Stimulated activated CD4-positive, alpha-beta T cell treated with anti-CD3 and anti-CD28 coated beads, Interleukin-4, amount 100 ng/mL, for 48 hours (primary cell): ENCODE results near the gene CREB3L4.
"Not testable (repeated sequence)": the region's sequence is repeated elsewhere in the genome, so short reads cannot be mapped to it uniquely, and the experiment has no call there.

Experiments
- DNase-seq, 2 donors: peaks; one replicate each; pipeline ENCODE4 v3.0.0-alpha.2; 2020; ENCODE audit warnings: low read depth in 2 of 2

The CREB3L4 gene

GRCh38 chr1:153958111-153958960 lies 9.4 kb upstream of the CREB3L4 start, which contains the start of gene CRTC2:
Gene CRTC2 (minus strand): TSS chr1:153958612. CDS start chr1:153958497, 115 bp downstream.
- DNase-seq, result peak; percentile 96 to 98

- no peak for DNase-seq
Observed at GRCh38 chr1:153958961-153959260, 8.8 kb upstream of the CREB3L4 start.

GRCh38 chr1:153959454-153959853 lies 8.2 kb upstream of the CREB3L4 start:
- no peak for DNase-seq

GRCh38 chr1:153960206-153960605 lies 7.5 kb upstream of the CREB3L4 start:
- DNase-seq, result no peak

- DNase-seq, result no peak
Observed at GRCh38 chr1:153961421-153961820, 6.3 kb upstream of the CREB3L4 start.

- no peak for DNase-seq
Observed at GRCh38 chr1:153962088-153963029, 5.3 kb upstream of the CREB3L4 start.

GRCh38 chr1:153963030-153963849 lies 4.5 kb upstream of the CREB3L4 start, which contains the start of gene SLC39A1:
Gene SLC39A1 (minus strand): TSS chr1:153963537. CDS start chr1:153962715, 822 bp downstream.
- DNase-seq, result peak; percentile 95 to 97

- no peak for DNase-seq
Observed at GRCh38 chr1:153963850-153964331, 3.8 kb upstream of the CREB3L4 start.

GRCh38 chr1:153968000-153968363 lies 280 bp downstream of the CREB3L4 start:
- DNase-seq, result no peak

GRCh38 chr1:153968408-153968807 lies 706 bp downstream of the CREB3L4 start:
- DNase-seq, result no peak

- DNase-seq, result no peak
Observed at GRCh38 chr1:153968972-153969371, 1.3 kb downstream of the CREB3L4 start.

GRCh38 chr1:153970346-153970745 lies 2.6 kb downstream of the CREB3L4 start:
- DNase-seq, result no peak

GRCh38 chr1:153973071-153973470 lies 5.4 kb downstream of the CREB3L4 start:
- DNase-seq, result no peak

GRCh38 chr1:153973525-153973924 lies 5.8 kb downstream of the CREB3L4 start:
- DNase-seq, result no peak

GRCh38 chr1:153976819-153977249 lies 9.1 kb downstream of the CREB3L4 start:
- DNase-seq, result no peak

GRCh38 chr1:153977250-153978240 lies 9.8 kb downstream of the CREB3L4 start, which contains the start of gene JTB:
Gene JTB (minus strand): TSS chr1:153977674. CDS start chr1:153977252, 422 bp downstream.
- DNase-seq, result peak; percentile 75 to 84

- no peak for DNase-seq
Observed at GRCh38 chr1:153978274-153978909, 10.7 kb downstream of the CREB3L4 start.

GRCh38 chr1:153979091-153979490 lies 11.4 kb downstream of the CREB3L4 start:
- DNase-seq, result not testable (repeated sequence)

GRCh38 chr1:153981735-153982134 lies 14.0 kb downstream of the CREB3L4 start:
- DNase-seq, result not testable (repeated sequence)
